Skeletal muscle cell (primary cell): Measurements from ENCODE around the gene TEX19.
"Not testable (repeated sequence)": the region's sequence is repeated elsewhere in the genome, so short reads cannot be mapped to it uniquely, and the experiment has no call there.

Source experiments
- DNase-seq: peaks from one replicate; pipeline ENCODE4 v3.0.0-alpha.2; 2010; ENCODE audit warnings: low read depth
- H3K4me3 ChIP-seq: 2 replicates; pipeline ENCODE4 v1.5.1; 2011; ENCODE audit warnings: low read depth, mild to moderate bottlenecking, control low read depth, low read length, moderate library complexity

TEX19 gene

GRCh38 chr17:82351254-82351712 is 7.8 kb upstream of the TEX19 start:
- no peak for DNase-seq
- no peak overlapping the region for H3K4me3 ChIP-seq

DNA sequence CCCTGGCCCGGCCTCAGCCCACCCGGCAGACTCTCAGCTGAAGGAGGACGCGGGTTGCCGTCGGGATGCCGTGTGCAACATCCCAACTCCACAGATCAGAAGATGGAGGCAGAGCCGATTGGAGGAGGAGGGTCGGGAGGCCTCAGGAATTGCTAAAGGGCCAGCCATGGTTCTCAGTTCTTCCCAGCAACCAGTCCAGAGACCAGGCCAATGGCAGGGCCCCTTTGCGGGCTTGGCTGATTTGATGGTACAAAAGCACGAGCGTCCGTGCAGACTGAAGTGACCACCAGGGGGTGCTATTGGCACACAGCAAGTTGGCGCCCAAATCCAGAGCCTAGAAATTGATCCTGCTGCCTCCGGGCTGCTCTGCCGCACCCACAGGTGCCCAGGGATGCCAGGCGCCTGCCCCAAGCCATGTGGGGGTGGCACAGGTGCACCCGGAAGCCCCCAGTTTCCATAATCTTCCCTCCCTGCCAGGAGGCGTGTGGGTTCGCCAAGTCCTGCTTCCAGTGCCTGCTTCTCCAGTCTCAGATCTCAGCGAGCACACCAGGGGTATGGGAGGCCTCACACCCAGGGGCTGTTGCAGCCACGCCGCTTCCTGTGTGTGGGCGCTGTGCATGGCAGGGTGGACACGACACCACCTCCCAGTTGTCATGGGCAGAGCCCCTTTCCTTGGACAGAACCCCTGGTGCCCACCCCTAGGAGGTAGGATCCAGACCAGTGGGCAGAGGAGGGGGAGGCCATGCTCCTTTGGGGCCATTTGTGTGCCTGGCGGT is 7.1 kb upstream of the TEX19 start:
- H3K4me3 ChIP-seq, result no peak overlapping the region
- peak; percentile 43 for DNase-seq

DNA sequence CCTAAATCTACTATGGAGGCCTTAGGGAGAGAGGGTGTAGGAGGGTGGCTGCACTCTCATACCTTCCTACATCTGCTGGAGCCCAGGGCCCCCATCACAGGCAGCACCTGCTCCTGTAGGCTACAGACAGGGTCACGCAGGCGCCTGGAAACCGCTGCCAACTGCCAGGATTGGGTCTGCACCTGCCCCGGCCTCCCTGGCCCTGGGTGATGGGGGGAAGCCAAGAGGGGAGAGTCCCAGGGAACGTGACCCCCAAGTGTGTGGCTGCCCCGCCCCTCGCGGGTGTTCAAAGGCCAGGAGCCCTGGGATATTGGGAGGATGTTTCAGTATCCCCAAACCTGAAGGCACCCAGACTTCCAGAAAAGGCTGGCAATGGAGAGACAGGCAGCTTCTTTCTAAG is 5.6 kb upstream of the TEX19 start:
- no peak overlapping the region for H3K4me3 ChIP-seq
- DNase-seq, result no peak

GRCh38 chr17:82354804-82355308 is 4.2 kb upstream of the TEX19 start:
- H3K4me3 ChIP-seq, result no peak overlapping the region
- DNase-seq, result no peak

GRCh38 chr17:82355770-82356427 is 3.1 kb upstream of the TEX19 start:
- H3K4me3 ChIP-seq, result no peak overlapping the region
- DNase-seq, result no peak

DNA sequence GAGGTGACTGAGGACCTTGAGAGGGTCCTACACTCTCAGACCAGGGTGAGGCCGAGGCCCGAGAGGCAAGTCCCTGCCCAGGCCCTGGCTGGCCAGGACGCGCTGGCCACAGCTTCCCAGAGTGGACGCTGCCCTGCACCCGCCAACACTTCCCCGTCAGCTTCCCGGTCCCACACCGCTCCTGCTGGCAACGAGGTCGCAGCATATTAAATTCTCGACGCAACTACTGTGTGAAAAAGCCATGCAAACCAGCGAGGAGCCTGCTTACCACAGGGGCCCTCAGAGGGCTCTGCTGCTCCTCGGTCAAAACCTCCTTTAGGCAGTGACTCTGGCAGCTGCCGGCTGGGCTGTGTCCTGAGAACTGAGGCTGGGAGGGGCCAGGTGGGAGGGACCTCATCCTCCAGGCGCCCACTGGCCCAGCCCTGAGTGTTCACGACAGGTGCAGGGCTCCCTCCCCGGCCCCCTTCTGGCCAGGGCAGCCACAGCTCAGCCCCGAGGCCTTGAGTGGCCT is 2.1 kb upstream of the TEX19 start:
- H3K4me3 ChIP-seq, result no peak overlapping the region
- DNase-seq, result no peak

- DNase-seq, result no peak
- H3K4me3 ChIP-seq, result no peak overlapping the region
These were observed 1.7 kb upstream of the TEX19 start for GRCh38 chr17:82357394-82357793.

- H3K4me3 ChIP-seq, DNase-seq: not testable (repeated sequence)
These were observed 516 bp downstream of the TEX19 start for GRCh38 chr17:82359451-82360074.

DNA sequence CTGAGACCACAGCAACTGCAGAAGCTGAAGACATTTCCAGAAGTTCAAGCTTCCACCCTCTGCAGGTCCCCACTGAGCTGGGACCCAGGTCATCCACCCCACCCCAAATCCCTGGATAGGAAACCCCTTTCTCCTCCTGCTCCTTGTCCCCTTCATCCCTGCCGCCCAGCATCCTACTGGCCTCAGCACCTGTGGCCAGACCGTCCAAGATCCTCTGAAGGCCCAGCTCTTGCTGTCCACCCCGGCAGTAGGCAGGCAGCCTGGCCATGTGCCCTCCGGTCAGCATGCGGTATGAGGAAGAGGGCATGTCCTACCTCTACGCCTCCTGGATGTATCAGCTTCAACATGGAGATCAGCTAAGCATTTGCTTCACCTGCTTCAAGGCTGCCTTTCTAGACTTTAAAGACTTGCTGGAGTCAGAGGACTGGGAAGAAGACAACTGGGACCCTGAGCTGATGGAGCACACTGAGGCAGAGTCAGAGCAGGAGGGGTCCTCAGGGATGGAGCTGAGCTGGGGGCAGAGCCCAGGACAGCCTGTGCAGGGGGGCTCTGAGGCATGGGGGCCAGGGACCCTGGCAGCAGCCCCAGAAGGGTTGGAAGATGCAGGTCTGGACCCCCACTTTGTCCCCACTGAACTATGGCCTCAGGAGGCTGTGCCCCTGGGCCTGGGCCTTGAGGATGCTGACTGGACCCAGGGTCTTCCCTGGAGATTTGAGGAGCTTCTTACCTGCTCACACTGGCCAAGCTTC is 3.0 kb downstream of the TEX19 start:
- no peak overlapping the region for H3K4me3 ChIP-seq
- no peak for DNase-seq

DNA sequence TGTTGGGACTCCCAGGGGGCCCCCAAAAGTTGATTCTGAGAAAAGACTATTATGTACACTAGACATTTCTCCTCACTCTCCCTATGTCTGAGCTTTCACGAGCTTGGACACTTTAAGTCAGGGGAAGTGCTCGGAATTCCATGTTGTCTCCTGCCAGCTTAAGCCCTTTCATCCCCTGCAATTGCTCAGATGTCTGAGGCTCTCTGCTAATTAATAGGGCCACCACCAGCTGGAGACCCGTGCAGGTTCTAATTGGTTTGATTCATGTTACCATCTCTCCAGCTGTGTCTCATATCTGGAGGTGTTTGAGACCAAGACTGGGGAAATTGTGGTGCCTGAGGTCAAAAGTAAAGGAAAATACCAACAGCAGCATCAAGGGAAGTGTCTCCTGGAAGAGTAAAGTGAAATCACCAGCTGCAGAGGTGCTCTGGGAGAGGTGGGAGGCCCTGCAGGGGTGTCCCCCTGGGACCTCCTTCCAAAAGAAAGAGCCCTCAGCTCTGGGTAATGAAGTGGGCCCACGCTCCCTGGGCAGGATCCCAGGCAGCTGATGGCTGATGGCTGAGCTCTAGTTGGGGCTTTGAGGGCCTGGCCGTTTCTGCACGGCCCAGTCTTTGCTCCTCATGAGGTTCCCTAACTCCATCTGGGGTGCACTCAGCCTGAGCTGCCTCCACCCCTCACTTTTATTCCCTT is 6.7 kb downstream of the TEX19 start:
- DNase-seq, result no peak
- no peak overlapping the region for H3K4me3 ChIP-seq

DNA sequence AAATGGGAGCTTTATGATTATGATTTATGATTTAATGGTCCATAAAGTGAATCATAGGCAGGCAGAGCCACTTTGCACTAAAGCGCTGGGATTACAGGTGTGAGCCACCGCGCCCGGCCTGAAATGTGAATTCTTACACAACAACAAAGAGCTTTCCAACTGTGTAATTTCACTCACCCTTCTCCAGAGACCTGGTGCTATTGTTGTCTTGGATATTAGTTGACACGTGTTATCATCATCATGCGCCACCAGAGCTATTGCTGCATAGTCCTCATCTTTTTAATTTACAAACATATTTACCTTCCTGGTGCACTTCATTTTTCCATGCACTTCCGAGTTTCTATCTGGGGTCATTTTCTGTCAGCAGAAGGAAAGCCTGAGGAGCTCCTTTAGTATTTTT is 7.7 kb downstream of the TEX19 start:
- no peak for DNase-seq

GRCh38 chr17:82367724-82368524 is 8.9 kb downstream of the TEX19 start:
- DNase-seq, result no peak
- no peak overlapping the region for H3K4me3 ChIP-seq

More for the DNA sequence above, 7.7 kb downstream of the TEX19 start:
- H3K4me3 ChIP-seq, result no peak overlapping the region

GRCh38 chr17:82369211-82369610 is 10.2 kb downstream of the TEX19 start:
- H3K4me3 ChIP-seq, result no peak overlapping the region
- DNase-seq, result no peak

- no peak for DNase-seq
- H3K4me3 ChIP-seq, result peak overlapping the region; percentile 24
These were observed 11.7 kb downstream of the TEX19 start for GRCh38 chr17:82370471-82371332.

DNA sequence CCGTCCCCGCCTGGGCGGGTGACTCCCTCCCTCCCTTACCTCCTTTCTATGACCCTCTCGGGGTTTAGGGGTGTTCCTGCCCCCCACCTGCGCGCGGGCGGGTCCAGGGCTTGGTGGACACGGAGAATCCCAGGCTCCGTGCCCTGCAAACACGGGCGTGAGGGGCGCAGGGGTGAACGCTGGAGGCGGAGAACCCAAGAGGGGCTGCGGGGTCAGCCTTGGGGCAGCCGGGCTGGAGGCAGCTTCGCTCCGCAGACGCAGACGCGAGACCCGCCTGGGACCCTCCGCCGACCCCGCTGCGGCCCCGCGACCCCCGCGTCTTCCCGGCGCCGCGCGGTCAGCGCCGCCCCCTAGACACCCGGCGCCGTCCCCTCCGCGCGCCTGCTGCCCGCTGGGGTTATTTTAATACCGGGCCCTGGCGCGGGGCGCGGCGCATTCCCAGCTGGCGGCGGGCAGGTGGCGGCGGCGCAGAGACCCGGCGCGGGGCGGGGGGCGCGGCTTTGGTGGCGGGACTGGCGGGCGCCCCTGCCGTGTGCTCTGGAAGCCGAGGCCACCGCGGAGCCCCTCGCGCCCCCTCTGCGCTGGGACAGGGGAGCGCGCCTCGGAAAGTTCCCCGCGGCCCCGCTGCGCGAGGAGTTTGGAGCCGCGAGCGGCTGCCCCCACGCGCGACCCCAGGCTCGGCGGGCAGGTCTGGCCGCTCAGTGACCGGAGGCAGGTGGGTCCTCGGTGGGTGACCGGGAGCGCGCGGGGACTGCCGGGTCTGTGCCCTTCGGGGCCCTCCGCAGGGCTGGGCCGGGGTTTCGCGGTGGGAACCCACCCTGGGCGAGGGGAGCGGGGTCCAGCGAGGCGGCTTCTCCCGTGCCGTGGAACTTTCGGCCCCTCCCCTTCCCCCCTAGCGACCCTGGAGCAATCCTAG is 12.5 kb downstream of the TEX19 start, which contains the start of gene UTS2R:
TSS of gene UTS2R (plus strand) at position 433 of the 916 bp plus-strand sequence. CDS start 2,560 bp downstream, outside the sequence.
- peak within 1 kb of the TSS; percentile 24 for H3K4me3 ChIP-seq
- no peak for DNase-seq
